ENCODE data around the gene DNAH1.

- no peak for TF ChIP-seq CTCF (IDR thresholded peaks at IDR 0.05)
- TF ChIP-seq POLR2A (IDR thresholded peaks at IDR 0.05), result no peak
- no peak for TF ChIP-seq POLR2AphosphoS5 (IDR thresholded peaks at IDR 0.05)
- TF ChIP-seq EP300 (IDR thresholded peaks at IDR 0.05), result no peak
These were observed 26.1 kb upstream of the DNAH1 start for GRCh38 chr3:52289747-52290595.

All from gastroesophageal sphincter (tissue), 3 donors.